ENCODE measurements around the gene SERHL2.
"Not testable (repeated sequence)": the region's sequence is repeated elsewhere in the genome, so short reads cannot be mapped to it uniquely, and the experiment has no call there.

Gene SERHL2

GRCh38 chr22:42515896-42516295, 37.9 kb upstream of the SERHL2 start:
- H3K36me3 ChIP-seq: peaks cover 7% of the 10 kb centered on the region

GRCh38 chr22:42517103-42517502, 36.7 kb upstream of the SERHL2 start:
- H3K36me3 ChIP-seq; H3K27me3 ChIP-seq (ENCODE audit: insufficient read depth, low read depth, severe bottlenecking); DNase-seq; H3K27ac ChIP-seq; H3K4me3 ChIP-seq (ENCODE audit: low read depth, low read length); H3K9me3 ChIP-seq (ENCODE audit: severe bottlenecking): not testable (repeated sequence)

More at GRCh38 chr22:42515896-42516295, 37.9 kb upstream of the SERHL2 start:
- DNase-seq: no peak
- Histone ChIP-seq H3K27me3 (ENCODE audit: insufficient read depth, low read depth, severe bottlenecking) (no peaks in the 10 kb centered on the region), H3K9me3 (ENCODE audit: severe bottlenecking) (no peaks in the 10 kb centered on the region), H3K4me3 (ENCODE audit: low read depth, low read length) (no peak overlapping the region), H3K27ac (no peak overlapping the region)
- TF ChIP-seq CTCF (IDR thresholded peaks at IDR 0.05; ENCODE audit: low read depth, low read length): no peak

- H3K9me3 ChIP-seq (ENCODE audit: severe bottlenecking); H3K36me3 ChIP-seq; DNase-seq; H3K27me3 ChIP-seq (ENCODE audit: insufficient read depth, low read depth, severe bottlenecking): not testable (repeated sequence)
- Histone ChIP-seq H3K27ac (peak overlapping the region; percentile 73), H3K4me3 (ENCODE audit: low read depth, low read length) (peak overlapping the region; percentile 80)
Observed at GRCh38 chr22:42518638-42519524, 34.9 kb upstream of the SERHL2 start.

- TF ChIP-seq CTCF (IDR thresholded peaks at IDR 0.05; ENCODE audit: low read depth, low read length): no peak
- H3K27me3 ChIP-seq (ENCODE audit: insufficient read depth, low read depth, severe bottlenecking): no peaks in the 10 kb centered on the region
- H3K9me3 ChIP-seq (ENCODE audit: severe bottlenecking): no peaks in the 10 kb centered on the region
- H3K36me3 ChIP-seq: peaks cover 2% of the 10 kb centered on the region
- H3K4me3 ChIP-seq (ENCODE audit: low read depth, low read length): peak within 1 kb of the TSS; percentile 80
- DNase-seq: peak; percentile 77
- H3K27ac ChIP-seq: peak within 1 kb of the TSS; percentile 73
Observed at GRCh38 chr22:42519525-42520401, 34.0 kb upstream of the SERHL2 start, which contains the start of gene RRP7A. RRP7A (minus strand) TSS chr22:42519796; CDS start chr22:42519786, 10 bp downstream.

GRCh38 chr22:42521228-42521546, 32.6 kb upstream of the SERHL2 start:
- no peak for DNase-seq
- TF ChIP-seq CTCF (IDR thresholded peaks at IDR 0.05; ENCODE audit: low read depth, low read length): no peak
- Histone ChIP-seq H3K36me3 (no peaks in the 10 kb centered on the region; the same call in 1 of the 2 replicates), H3K27me3 (ENCODE audit: insufficient read depth, low read depth, severe bottlenecking) (no peaks in the 10 kb centered on the region), H3K4me3 (ENCODE audit: low read depth, low read length) (no peak overlapping the region), H3K27ac (no peak overlapping the region), H3K9me3 (ENCODE audit: severe bottlenecking) (no peaks in the 10 kb centered on the region)

- DNase-seq: no peak
- no peak overlapping the region for H3K27ac ChIP-seq
- no peaks in the 10 kb centered on the region for H3K9me3 ChIP-seq (ENCODE audit: severe bottlenecking)
- H3K4me3 ChIP-seq (ENCODE audit: low read depth, low read length): no peak overlapping the region
- H3K36me3 ChIP-seq: no peaks in the 10 kb centered on the region
- H3K27me3 ChIP-seq (ENCODE audit: insufficient read depth, low read depth, severe bottlenecking): no peaks in the 10 kb centered on the region
- TF ChIP-seq CTCF (IDR thresholded peaks at IDR 0.05; ENCODE audit: low read depth, low read length): no peak
Observed at GRCh38 chr22:42522546-42522945, 31.2 kb upstream of the SERHL2 start.
